ENCODE measurements around the gene IL17REL. TPM values are rescaled to one million over a fixed set of nuclear protein-coding genes. Genes with fewer than 3 reads are reported as not detected.

The IL17REL gene
- total RNA-seq, result not detected

DNA sequence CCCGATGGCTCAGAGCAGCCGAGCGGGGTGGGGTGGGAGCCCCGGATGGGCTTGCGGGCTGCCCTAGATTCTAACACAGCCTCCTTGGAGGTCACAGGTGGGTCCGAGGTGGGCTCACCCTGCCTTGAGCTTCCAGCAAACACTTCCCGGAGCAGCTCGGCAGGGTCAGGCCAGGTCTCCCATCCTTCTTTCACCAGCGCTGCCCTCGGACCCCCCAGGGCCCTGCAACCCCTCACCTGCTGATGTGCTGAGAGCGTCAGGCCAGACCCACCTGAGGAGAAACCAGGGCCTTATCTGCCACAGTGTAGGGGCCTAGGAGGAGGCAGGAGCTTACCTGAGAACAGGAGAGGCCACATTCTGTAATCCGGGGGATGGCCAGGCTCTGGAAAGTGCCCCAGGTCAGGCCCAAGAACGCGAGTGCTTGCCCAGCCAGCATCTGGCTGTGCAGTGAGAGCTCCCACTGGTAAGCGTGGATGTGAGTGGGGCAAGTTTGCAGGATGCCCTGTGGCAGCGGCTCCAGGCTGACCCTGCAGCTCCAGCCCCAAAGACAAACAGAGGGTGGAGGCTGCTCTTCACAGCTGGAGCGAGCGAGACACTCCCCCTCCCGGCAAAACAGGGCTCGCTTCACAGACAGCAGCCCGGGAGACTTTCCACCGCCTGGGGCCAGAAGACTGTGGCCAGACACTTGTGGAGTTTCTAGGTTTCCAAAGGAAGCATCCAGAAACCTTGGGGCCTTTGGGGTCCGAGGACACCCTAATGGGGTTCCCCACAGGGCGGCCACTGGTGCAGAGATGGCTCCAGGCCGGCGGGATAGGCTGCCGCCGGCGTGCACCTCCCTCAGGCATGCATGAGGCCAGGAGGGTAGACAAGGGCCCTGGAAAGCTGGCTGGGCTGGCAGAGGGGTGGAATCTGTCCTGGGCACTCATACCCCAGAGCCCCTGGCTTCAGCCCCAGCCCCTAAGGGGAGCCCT lies at the start of gene IL17REL:
Gene IL17REL (minus strand): TSS at position 555 of the 971 bp plus-strand sequence. CDS start 119 bp downstream, at position 436.
- DNase-seq (ENCODE audit: low spot score), result no peak

DNA sequence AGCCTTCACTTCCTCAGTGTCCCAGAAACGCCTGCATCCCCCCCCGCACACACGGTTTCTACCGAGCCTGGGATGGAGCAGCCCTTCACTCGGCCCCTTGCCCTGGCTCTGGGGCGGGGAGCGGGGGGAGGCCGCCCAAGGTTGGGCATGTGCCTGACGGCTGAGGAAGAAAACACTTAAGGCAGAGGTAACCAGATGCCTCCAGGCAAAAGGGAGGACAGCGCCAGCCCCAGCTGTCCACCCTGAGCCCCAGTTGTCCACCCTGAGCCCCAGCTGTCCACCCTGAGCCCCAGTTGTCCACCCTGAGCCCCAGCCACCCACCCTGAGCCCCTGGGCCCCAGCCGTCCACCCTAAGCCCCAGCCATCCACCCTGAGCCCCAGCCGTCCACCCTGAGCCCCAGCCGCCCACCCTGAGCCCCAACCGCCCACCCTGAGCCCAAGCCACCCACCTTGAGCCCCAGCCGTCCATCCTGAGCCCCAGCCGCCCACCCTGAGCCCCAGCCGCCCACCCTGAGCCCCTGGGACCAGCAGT lies 49.3 kb upstream of the IL17REL start:
- DNase-seq (ENCODE audit: low spot score), result no peak

DNA sequence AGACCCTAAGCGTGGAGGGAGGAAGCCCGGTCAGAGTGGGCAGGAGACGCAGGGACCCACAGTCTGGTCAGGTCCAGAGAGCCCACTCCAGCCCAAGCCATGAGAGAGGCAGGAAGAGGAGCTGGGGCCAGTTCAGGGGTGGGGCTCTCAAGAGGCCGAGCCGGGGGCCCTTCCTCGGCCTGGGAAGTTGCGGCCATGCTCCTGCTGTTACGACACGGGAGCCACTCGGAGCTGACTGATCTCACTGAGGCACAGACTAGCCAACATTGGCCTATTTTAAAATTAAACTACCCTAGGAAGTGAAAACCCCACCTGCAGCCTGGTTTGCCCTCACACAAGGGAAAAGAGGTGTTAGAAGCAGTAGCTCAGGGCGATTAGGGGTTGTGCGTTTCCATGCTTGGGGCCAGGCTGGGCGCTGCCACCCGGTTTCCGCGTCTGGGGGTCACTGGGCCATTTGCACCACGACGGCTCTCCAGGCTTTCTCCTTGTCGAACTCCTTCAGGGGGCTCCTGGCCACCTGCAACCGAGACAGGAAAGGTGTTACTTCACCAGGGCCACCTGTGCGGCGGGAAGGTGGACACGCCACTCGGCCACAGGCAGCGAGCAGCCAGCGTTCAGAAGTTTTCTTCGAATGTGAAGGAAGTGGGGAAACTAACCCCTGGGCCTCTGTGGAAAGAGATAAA lies 48.7 kb upstream of the IL17REL start:
- no peak for DNase-seq (ENCODE audit: low spot score)

DNA sequence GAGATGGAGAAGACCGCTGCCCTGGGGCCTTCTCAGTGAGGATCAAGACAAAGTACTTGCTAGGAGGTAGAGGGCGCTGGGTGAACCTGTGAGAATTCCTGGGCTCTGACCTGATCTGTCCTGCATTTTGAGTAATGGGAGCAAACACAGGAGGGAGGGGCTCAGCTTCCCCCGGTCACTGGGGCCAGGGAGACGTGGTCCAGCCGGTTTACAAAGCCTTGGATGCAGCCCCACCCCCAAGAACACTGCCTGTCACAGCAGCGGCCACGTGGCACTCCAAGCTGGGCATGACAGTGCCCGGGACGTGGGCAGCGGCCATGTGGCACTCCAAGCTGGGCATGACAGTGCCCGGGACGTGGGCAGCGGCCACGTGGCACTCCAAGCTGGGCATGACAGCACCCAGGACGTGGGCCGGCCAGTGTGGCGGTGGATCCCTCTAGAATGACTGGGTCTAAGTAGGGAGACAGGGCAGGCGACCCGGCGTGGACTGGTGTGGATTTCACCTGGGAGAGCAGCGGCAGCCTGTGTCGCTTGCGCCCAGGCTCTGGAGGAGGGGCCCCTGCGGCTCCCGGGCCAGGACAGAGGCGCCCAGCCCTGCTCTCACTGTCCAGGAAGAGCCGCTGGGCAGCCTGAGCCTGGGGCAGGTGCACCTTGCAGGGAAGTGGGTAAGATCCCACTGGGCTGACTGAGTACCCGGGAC lies 48.0 kb upstream of the IL17REL start:
- DNase-seq (ENCODE audit: low spot score), result no peak

DNA sequence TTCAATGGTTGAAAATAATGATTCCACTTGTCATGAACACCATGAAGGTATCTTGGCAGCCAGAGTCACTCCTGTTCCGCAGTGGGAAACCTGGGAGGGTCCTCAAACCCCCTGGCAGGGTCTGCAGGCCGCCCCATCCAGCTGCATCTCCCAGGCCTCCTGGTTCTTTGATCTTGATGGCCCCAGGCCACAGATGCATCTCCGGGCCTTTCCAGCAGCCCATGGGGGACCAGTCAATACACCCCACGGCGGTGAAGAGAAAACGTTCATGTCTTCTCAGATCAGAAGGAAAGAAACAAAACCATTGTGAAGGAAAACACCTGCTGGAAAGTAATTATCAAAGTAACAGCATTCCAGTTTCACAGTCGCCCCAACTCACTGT lies 47.3 kb upstream of the IL17REL start:
- DNase-seq (ENCODE audit: low spot score), result no peak

DNA sequence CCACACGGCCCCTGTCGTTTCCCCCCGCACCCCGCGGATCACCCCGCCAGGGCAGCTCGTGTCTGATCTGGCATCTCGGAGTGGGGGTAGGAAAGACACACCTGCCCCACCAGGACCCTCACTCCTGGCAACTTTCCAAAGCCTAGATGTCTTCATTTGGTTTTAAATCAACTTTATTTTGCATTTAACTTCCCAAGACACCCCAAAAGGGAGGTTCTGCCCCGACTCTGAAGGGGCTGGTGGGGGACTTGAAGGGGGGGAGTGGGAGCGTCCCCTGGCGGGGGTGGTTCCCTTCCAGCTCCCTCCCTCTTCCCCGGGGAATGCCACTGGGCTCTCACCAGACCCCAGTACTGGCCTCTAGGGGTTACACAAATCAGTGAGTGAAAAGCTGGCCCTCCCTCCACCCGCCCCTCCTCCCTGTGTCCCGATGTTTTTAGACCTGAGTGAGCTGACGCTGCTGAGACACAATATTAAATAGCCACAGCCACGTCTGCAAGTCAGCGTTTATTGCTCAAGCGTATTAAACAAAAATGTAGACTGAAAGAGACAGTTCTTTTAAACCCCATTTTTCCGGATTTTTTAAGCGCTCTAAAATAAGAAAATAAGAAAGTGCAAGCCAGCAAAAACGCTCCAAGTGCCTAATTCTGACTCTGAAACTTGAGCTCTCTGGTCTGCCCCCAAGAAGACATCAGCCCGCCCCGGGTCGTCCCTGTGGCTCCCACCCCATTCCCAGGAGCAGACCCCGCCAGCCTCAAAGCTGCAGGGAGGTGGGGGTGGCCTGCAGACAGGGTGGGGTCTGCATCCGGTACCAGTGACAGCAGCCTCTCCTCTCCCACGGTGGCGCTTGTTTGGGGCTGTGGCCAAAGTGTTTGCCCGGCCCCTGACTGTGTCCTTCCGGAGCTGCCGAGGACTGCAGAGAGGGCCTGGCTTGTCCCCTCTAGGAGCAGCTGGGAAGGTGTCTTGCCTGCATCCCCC lies 46.6 kb upstream of the IL17REL start:
- no peak for DNase-seq (ENCODE audit: low spot score)

DNA sequence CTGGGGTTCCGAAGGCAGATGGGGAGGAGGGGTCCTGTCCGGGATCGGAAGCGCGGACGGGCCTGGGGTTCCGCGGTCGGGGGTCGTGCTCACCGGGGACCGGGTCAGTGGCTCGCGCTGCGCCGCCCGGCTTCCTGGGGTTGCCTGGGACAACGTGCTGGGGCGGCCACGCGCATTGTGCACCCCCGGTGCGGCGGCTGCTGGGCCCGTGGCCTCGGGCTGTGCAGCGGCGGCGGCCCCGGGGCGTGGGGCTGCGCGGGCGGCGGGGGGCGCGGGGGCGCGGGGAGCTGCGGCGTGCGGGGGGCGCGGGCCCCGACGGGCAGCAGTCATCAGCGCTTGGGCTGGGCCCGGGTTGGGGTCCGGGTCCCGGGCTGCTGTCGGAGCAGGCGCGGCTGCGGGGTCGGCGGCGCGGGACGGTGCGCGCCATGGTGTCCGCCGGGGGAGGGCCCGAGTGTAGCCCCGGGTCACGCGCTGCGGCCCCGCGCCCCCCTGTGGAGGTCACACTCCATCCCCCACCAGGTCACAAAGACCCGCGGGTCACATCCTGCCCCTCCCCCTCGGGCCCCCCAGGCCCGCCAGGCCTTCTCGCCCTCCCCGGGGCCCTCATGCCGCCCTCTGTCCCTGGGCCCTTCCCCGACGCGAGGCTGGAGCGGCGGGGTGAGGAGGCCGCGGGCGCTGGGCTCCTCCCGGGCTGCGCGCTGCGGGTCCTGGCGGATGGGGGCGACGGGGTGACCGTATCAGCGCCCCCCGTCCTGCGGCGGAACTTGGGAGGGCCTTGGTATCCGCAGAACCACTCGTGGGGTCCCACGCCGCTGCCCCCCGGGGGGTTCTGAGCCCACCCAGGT lies 45.7 kb upstream of the IL17REL start, which contains the start of gene TTLL8:
Gene TTLL8 (minus strand): TSS at position 238 of the 845 bp plus-strand sequence.
- DNase-seq (ENCODE audit: low spot score), result no peak

DNA sequence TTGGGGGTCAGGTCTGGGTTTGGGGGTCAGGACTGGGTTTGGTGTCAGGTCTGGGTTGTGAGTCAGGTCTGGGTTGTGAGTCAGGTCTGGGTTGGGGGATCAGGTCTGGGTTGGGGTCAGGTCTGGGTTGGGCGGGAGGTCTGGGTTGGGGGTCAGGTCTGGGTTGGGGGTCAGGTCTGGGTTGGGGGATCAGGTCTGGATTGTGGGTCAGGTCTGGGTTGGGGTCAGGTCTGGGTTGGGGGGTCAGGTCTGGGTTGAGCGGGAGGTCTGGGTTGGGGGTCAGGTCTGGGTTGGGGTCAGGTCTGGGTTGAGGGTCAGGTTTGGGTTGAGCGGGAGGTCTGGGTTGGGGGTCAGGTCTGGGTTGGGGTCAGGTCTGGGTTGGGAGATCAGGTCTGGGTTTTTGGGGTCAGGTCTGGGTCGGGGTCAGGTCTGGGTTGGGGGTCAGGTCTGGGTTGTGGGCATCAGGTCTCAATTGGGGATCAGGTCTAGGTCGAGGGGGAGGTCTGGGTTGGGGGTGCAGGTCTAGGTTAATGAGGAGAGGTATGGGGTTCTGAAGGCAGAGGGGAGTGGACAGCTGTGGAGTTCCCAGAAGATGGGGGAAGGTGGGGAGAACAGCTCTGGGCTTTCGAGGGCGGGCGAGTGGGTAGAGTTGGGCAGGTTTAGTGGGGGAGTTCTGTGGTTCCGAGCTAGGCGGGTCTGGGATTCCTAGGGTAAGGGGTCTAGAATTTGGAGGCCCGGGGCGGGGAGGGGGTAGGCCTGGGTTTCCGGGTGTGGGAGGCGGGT lies 44.9 kb upstream of the IL17REL start:
- no peak for DNase-seq (ENCODE audit: low spot score)

- DNase-seq (ENCODE audit: low spot score), result no peak
Measured at GRCh38 chr22:50056214-50056972, 43.8 kb upstream of the IL17REL start.

DNA sequence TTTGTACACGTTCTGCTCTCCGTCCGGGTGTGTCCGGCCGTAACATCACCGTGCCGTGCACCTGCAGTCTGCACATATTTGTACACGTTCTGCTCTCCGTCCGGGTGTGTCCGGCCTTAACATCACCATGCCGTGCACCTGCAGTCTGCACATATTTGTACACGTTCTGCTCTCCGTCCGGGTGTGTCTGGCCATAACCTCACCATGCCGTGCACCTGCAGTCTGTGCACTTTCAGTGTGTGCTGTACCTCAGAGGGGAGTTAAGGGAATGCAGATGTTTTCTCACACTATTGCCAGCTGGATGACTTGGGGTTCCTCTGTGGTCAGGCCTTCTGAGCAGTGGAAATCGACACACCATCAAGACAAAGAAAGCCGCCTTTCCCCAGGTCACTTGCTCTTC lies 41.3 kb upstream of the IL17REL start:
- DNase-seq (ENCODE audit: low spot score), result no peak

DNA sequence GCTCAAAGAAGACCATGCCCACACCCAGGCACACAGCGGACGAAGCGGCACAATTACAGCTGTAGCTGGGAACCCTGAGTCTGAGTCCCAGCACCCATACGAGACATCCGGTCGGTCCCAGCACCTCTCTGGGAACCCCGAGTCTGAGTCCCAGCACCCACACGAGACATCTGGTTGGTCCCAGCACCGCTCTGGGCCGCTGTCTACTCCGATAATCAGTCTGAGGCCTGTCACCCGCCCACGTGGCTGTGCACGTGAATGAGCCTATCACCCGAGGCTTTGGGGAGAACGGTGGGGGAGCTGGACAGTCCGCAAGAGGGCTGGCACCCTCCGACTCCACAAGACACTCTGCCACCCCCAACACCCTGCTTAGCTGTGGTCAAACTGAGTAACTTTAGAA lies 39.4 kb upstream of the IL17REL start:
- DNase-seq (ENCODE audit: low spot score), result no peak

GRCh38 chr22:50049299-50050195 lies 37.0 kb upstream of the IL17REL start:
- DNase-seq (ENCODE audit: low spot score), result no peak

- DNase-seq (ENCODE audit: low spot score), result no peak
Measured at GRCh38 chr22:50048836-50049235, 36.3 kb upstream of the IL17REL start.

DNA sequence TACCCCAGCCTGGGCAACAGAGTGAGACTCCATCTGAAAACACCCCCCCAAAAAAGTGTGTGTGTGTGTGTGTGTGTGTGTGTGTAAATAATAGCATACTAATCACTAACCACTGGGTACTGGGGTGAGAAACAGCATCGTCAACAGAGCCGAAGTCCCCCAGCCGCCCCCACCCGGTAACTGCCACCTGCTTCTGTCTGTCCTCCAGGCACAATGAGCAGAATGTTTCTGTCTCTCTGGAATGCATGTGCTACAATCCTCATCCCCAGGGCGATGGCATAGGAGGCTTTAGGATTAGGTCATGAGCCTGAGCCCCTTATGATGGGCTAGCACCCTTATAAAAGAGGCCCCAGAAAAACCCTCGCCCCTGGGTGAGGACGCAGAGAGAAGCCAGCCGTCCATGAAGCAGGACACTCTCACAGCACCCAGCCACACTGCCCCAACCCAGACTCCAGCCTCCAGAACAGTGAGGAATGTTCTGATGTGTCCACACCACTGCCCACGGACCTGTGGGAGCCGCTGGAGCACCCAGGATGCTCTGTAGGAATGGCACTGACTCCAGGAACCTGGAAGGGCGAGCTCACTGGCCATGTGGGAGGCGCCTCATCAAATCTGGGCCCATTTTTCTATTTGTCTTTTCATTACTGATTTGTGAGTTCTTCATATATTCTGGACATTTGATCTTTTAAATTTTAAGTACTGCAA lies 35.6 kb upstream of the IL17REL start:
- DNase-seq (ENCODE audit: low spot score), result no peak

- DNase-seq (ENCODE audit: low spot score), result no peak
Measured at GRCh38 chr22:50047346-50047745, 34.8 kb upstream of the IL17REL start.

- DNase-seq (ENCODE audit: low spot score), result no peak
Measured at GRCh38 chr22:50046481-50047245, 34.1 kb upstream of the IL17REL start.
